Measurements from ENCODE around the gene CASZ1. TPM values are rescaled to one million over a fixed set of nuclear protein-coding genes. Genes with fewer than 3 reads are reported as not detected.

CASZ1 gene
- total and polyA plus RNA-seq, 9 of the 15 experiments (the other 6 are each of a cell fraction or from before 2014, with no cell fraction given): 0.01 to 4.0 (median 0.76) TPM; not detected in 1

- H4K20me1 ChIP-seq (replicated peaks; ENCODE audit: control insufficient read depth, insufficient read depth, low read length): peaks cover 33% of the 10 kb centered on the region
- peaks cover 44 to 82% of the 10 kb centered on the region in 2 experiments for H3K27me3 ChIP-seq (ENCODE audit: control insufficient read depth in 2 of 2, insufficient read depth in 2 of 2, low read length in 2 of 2)
- in situ Hi-C loops (cut with MboI): no loop called here
- ChIA-PET CTCF (ENCODE audit: low intra/inter-chr PET ratio) (no interaction called here), POLR2A (no interaction called here)
- no peak for DNase-seq (ENCODE audit: extremely low read depth in 1 of 4, low spot score in 3 of 4)
- no peak for FAIRE-seq
- no peak overlapping the region for H3K4me2 ChIP-seq (ENCODE audit: insufficient read depth, low read length)
- H3K4me3 ChIP-seq: no peak overlapping the region
- no peak overlapping the region for H3K9ac ChIP-seq (ENCODE audit: insufficient read depth in 1 of 2, low read depth in 2 of 2, low read length in 2 of 2)
- no peak overlapping the region for H2AFZ ChIP-seq (ENCODE audit: low read depth, low read length)
- H3K36me3 ChIP-seq (ENCODE audit: control insufficient read depth, insufficient read depth, low read length): no peaks in the 10 kb centered on the region
- BruUV-seq (replicated peaks): no TSS peak
- intact Hi-C loops (cut with micrococcal nuclease): no loop called here
- H3K4me1 ChIP-seq (replicated peaks in 1 of 2; ENCODE audit: control insufficient read depth in 2 of 2, insufficient read depth in 2 of 2, low read length in 2 of 2): peaks cover 0 to 56% of the 10 kb centered on the region in 2 experiments; a peak in 2 of 5 replicates
- ATAC-seq: no peak
- H3K9me1 ChIP-seq (ENCODE audit: control insufficient read depth, insufficient read depth, low read length): no peaks in the 10 kb centered on the region
- WGBS (ENCODE audit: insufficient coverage, low coverage, missing lambda C conversion rate): 12% methylated on average over 11 of the region's 15 CpGs
- H3K9me3 ChIP-seq (replicated peaks; ENCODE audit: control insufficient read depth, insufficient read depth, low read depth, low read length): peaks cover 3% of the 10 kb centered on the region; the same call in 1 of the 2 replicates
- no peak overlapping the region for H3K27ac ChIP-seq (ENCODE audit: extremely low read depth, low read depth, low read length)
- H3K79me2 ChIP-seq (ENCODE audit: control insufficient read depth, insufficient read depth, low read length): no peaks in the 10 kb centered on the region
- TF ChIP-seq RAD51 (IDR thresholded peaks at IDR 0.05; ENCODE audit: borderline replicate concordance, low read depth) (no peak), ZBTB17 (CRISPR knock-in tag; IDR thresholded peaks at IDR 0.05) (no peak), MXD1 (CRISPR knock-in tag; IDR thresholded peaks at IDR 0.05; ENCODE audit: borderline replicate concordance, poor library complexity, severe bottlenecking) (no peak), MGA (IDR thresholded peaks at IDR 0.05) (no peak), RNF2 (IDR thresholded peaks at IDR 0.05) (no peak), NEUROD1 (IDR thresholded peaks at IDR 0.05; ENCODE audit: borderline replicate concordance, low read depth, low read length, partially characterized antibody) (no peak), SAFB2 (IDR thresholded peaks at IDR 0.05; ENCODE audit: borderline replicate concordance, low read depth, low read length, severe bottlenecking) (no peak), FOXJ2 (tag; IDR thresholded peaks at IDR 0.05) (no peak), CGGBP1 (CRISPR knock-in tag; IDR thresholded peaks at IDR 0.05) (no peak), RAD21 (CRISPR knock-in tag; conservative IDR thresholded peaks at IDR 0.05 in 1 of 2, IDR thresholded peaks at IDR 0.05 in 1 of 2) (no peak)
These were observed 132.2 kb downstream of the CASZ1 start for GRCh38 chr1:10664251-10664650.
